HG03159 (cell line): Measurements from ENCODE around the gene STH.

Experiments used
- ATAC-seq: cut with Tn5 transposase; IDR thresholded peaks from one replicate; pipeline ENCODE4 v1.9.1; 2021; ENCODE audit warnings: mild to moderate bottlenecking, moderate library complexity; ENCODE audit not compliant: unreplicated experiment

STH gene

DNA sequence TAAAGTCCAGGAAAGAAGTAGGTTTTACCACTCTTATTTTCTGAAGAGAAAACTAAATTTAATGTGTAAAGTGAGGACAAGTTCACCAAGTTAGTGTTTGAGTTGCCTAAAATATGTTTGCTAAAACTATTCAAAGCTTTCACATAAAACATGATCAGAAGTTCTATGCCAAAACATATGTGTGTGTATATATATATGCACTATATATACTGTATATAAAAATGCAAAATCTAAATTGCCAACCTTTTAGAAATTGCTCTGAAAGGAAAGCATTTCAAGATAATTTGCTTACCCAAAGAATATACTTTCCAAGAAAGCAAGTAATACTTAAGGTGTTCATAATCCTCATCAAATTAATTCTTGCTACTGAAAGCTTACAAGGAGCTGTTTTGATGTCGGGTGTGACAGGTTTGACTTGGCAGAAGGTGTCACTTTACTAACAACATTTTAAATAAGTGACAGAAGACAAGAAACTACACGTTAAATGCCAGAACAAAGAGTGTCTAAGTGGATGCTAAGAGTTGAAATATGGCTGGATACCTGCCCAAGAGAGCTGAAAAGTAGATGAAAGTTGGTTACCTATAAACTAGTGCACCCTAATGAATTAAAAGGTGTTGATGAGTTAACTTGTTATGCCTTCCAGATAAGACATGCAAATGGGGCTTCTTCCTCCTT, 32.3 kb upstream of the STH start:
- ATAC-seq = no peak

DNA sequence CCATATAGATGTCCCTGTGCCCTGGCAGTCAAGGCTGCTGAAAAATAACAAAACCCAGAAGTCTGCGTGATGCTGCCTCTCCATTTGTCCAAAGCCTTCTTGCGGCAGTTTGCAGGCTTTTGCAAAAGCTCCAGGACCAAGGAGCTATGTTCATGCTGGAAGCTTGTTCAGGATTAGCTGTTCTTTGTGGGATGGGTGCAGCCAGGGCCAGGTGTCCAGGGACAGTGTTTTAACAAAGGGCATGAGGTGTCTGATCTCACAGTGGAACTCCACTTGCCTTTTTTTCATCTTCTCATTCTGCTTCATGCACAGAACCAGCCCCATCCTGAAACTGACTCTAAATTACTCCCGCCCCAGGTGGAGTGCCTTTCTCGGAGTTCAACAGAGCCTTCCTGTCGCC, 31.7 kb upstream of the STH start:
- ATAC-seq = no peak

DNA sequence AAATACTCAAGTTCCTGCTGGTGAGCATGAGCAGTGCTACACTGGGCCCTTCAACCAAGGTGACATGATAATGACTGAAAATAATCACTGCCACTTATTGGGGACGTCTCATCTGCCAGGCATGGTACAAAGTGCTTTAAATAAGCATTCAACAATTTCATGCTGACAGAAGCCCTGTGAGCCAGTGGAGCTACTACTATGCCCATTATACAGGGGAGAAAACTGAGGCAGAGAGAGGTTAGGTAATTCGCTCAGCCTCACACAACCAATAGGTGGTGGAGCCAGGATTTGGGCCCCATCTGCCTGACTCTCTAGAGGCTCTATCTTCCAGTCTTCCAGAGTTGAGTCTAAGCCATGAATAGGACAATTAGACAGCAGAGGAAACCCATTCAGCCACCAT, 30.3 kb upstream of the STH start:
- ATAC-seq = no peak

DNA sequence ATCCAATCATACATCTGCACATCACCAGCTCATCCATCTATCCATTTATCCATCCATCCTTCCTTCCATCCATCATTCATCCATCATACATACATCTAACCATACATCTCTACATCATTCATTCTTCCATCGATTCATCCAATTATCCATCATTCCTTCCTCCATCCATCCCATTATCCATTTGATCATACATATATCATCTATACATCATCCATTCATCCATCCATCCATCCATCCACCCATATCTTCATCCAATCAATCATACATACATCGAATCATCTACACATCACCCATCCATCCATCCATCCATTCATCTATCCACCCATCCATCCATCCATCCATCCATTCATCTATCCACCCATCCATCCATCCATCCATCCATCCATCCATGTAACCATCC, 29.3 kb upstream of the STH start:
- ATAC-seq = no peak

DNA sequence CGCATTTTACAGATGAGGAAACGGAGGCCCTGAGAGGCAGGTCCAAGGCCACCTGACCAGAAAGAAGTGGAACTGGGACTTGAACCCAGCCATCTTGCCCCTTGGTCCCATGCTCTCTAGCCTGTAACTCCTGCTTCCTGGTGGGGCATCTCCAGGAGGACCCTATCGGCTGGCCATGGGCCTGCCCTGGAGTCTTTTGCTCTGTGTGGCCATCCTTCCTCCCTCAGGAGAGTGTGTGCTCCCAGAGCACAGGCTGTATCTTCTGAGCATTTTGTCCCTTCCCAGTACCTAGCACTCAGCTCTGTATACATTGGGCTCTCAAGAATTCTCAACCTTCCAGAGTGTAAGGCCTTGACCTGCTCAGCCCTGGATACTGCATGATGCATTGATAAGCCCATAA, 28.4 kb upstream of the STH start:
- no peak for ATAC-seq

DNA sequence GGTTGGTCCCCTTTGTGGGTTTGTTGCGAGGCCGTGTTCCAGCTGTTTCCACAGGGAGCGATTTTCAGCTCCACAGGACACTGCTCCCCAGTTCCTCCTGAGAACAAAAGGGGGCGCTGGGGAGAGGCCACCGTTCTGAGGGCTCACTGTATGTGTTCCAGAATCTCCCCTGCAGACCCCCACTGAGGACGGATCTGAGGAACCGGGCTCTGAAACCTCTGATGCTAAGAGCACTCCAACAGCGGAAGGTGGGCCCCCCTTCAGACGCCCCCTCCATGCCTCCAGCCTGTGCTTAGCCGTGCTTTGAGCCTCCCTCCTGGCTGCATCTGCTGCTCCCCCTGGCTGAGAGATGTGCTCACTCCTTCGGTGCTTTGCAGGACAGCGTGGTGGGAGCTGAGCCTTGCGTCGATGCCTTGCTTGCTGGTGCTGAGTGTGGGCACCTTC, 27.3 kb upstream of the STH start:
- no peak for ATAC-seq

DNA sequence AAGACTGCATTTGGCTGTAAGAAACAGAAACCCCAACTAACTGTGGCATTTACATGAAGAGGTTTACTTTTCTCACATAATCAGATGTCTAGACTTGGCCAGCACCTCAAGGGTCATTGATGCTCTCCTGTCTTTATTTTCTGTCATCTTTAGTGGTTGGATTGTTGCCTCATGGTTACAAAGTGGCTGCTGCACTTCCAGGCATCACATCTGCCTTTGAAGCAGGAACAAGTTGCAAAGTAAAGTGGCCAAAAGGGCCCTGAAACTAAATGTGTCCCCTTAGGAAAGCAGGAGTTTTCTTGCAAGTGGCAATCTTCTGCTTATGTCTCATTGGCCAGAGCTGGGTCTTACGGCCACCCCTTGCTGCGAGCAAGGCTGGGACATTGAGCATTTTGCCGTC, 26.5 kb upstream of the STH start:
- ATAC-seq = no peak

DNA sequence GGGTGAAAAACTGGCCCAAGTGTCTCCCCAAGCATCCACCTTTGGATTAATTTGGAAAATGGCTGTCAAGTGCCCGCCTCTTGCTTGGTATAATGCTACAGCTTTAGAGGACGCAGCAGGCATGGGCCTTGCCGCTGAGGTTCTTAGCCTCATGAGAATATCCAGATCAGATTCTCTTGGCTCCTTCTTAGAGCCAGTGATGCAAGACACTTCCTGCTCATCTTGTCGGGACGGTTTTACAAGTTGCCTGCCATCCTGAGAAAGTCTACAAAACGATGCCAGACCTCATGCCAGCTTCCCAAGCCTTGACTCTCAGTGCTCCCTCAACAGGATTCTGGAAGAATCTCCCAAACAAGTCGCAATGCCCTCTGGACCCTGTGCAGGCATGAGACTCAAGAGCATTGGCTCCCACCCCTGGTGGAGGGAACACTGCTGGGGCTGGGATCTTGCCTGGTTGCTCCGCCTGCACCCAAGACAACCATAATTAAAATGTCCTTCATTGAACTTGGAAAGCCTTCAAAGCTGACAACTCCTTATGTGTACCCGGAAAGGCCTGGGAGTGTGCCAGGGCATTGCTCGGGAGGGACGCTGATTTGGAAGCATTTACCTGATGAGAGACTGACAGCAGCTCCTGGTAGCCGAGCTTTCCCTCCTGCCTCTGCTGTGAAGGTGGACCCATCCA, 25.8 kb upstream of the STH start:
- no peak for ATAC-seq

DNA sequence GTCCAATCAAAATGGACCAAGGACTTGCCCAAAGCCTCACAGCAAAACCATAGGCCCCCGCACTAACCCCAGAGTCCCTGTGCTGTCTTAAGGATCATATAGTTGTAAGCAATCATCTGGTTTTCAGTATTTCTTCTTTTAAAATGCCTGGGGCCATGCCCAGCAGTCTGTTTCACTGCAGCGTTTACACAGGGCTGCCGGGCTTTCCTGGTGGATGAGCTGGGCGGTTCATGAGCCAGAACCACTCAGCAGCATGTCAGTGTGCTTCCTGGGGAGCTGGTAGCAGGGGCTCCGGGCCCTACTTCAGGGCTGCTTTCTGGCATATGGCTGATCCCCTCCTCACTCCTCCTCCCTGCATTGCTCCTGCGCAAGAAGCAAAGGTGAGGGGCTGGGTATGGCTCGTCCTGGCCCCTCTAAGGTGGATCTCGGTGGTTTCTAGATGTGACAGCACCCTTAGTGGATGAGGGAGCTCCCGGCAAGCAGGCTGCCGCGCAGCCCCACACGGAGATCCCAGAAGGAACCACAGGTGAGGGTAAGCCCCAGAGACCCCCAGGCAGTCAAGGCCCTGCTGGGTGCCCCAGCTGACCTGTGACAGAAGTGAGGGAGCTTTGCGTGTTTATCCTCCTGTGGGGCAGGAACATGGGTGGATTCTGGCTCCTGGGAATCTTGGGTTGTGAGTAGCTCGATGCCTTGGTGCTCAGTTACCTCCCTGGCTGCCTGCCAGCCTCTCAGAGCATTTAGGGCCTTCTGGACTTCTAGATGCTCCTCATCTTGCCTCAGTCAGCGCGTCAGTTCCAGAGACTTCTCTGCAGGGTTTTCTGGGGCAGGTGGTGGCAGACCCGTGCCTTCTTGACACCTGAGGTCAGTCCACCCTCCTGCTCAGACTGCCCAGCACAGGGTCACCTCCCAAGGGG, 24.8 kb upstream of the STH start:
- ATAC-seq = no peak

DNA sequence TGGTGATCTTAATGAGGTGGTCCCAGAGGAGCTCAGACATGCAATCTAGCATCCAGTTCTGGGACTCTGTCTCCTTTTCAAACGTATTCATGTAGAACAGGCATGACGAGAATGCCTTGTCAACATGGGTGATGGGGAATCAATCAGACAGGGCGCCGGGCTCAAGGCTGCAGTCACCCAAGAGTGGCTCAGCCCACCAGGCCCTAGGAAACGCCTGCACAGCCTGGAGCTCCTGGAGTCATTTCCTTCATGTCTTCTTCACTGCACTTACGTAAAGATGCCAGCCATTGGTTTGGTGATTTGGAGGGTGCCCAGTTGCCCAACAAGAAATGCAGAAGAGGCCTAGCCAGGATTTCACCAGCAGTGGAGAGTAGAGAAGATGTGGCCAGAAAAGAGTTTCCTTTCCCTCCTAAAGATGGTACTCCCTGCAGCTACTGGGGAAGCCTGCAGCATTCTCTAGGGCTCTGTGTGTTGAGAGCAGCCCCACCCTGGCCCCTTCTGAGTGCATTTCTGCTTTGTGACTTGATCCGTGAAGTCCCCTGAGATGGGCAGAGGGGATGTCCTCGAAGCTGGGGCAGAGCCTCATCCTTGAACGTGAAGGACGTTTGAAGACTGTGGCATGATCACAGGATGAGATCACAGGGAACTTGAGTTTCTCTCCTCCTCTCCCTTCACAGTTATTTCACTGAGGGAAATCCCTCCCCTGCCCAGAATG, 24.0 kb upstream of the STH start:
- no peak for ATAC-seq

DNA sequence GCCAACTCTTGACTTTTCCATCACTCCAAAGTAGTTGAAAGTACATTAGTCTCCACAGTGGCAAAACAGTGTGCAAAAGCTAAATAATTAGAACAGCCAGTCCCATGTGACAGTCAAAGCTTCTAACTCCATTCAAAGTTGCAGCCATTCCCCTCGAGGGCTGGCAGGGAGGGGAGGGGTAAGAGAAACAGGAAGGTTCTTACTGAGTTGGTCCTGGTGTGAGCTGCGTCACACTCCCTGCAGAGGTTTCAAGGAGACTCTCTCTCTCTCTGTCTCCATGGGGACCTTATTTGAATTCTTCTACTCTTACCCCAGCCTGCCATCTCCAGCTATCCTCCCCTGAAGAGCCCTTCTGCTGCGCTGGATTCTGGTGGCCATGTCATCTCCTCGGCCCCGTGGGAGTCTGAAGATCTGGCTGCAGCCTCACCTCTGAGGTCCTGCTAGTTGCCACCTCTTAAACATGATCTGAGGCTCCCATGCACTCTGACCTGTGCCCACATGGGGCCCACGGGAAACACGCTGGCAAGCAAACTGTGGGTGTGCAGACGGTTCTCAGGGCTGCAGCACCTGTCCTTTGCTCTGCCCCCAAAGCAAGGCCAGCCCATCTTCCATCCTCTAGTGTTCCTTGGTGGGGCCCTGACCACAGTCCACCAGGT, 23.3 kb upstream of the STH start:
- ATAC-seq = no peak

DNA sequence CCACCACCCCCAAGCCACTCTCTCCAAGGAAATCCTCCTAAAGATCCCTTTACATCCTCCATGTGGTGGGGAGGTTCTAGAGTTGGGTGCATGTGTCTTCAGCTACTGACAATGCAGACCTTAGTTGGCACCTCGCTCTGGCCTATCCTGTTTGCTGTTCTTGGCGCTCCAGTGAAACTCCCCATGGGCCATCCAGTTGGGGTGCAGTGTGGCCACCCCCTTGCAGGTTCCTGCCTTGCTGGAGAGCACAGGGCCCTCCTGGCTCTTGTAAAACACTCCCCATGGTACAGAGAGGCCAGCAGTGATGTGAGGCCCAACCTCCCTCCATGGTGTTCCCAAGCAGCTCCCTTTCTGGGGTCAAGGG, 22.7 kb upstream of the STH start:
- no peak for ATAC-seq

DNA sequence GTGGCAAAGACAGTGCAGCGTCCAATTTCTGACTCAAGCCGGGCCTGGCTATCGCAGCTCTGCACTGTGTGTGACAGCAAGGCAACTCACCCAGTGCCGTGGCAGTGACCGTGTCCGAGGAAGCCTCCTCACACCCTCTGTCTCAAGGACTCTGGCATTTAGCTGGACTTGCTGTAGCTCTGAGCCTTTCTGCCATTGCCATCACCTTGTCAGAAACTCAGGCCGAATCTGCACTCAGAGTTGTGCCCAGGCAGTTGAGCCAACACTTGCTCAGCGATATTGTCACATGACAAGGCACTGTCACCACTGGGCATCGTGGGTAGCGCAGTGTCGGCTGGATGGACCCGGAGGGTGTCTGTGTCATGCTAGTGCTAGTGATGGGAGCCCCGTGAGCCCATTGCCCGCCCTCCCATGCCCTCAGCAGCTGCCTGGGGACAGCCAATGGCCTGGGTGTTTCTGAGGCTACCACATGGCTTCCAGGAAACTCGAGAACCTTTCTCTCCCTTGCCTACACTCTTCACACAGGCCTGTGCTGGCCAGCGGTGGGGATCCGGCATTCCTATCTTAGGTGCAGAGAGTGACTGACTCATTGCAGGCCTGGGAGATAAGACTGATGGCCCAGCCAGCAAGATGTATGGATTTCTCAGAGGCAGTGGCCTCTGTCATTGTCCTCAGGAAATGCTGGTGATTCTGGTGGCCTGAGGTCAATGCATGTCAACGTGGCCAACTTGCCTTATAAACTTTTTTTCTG, 22.1 kb upstream of the STH start:
- no peak for ATAC-seq

DNA sequence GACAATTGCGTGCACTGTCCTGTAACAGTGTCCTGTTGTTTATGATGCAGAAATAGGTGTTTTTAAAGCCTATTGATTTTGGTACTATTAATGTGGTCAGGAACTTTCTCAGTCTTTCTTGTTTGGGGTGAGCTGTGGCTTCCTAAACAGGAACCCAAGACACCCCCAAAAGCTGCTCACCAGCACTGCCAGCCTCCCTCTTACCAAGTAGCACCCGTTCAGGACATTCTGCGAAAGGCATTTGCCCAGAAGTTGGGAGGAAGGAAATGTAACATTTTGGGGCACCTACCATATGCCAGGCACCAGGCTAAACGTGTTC, 21.6 kb upstream of the STH start:
- ATAC-seq = no peak

DNA sequence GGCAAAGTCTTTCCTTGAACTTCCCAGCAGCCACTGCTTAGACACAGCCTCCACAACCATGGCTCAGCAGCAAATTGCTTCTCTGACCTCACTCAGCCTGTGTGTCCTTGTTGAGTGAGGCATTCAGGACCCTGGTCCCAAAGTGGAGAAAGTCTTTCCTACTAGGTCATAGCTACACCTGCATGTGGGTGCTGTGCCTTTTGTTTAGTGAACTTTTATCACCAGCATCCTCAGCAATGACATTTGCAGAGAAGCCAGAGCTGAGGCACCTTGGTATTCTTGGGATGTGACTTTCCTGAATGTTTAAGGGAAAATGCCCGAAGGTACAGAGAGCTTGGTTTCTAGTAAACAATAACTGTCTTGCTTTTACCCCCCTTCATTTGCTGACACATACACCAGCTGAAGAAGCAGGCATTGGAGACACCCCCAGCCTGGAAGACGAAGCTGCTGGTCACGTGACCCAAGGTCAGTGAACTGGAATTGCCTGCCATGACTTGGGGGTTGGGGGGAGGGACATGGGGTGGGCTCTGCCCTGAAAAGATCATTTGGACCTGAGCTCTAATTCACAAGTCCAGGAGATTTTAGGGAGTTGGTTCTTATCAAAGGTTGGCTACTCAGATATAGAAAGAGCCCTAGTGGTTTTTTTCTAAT, 20.9 kb upstream of the STH start:
- ATAC-seq = no peak

DNA sequence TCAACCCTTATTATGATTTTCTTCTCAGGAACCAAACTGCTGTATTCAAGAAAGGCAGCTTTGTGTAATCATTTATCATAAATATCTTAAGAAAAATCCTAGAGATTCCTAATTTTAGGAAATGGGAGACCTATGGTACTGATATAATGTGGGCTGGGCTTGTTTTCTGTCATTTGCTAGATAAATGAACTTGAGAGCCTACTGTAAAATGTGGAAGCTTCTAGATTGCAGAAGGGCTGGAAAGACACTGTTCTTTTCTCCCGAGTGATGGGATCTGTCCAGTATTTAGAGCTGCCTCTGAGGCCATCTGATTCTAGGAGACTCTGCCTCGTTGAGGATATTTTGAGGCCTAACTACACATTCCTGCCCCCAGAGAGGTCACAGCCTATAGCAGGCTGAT, 19.9 kb upstream of the STH start:
- no peak for ATAC-seq

DNA sequence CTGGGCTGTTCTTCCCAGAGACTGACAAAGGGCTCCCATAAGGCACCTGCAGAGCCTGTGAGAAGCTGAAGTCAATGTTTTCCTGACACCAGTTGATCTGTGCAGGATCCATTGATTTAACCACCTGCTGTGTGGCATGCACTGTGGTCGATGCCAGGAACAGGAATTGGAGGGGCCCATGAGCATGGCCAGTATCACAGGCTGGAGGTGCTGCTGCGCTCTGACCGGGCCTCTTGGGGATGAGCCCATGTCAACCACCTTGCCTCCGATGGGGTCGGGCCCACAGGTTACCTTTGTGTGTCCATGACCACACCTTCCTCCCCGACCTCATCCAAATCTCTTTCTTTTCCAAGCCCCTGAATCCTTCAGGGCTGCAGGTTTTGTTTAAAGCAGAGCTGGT, 18.2 kb upstream of the STH start:
- no peak for ATAC-seq

DNA sequence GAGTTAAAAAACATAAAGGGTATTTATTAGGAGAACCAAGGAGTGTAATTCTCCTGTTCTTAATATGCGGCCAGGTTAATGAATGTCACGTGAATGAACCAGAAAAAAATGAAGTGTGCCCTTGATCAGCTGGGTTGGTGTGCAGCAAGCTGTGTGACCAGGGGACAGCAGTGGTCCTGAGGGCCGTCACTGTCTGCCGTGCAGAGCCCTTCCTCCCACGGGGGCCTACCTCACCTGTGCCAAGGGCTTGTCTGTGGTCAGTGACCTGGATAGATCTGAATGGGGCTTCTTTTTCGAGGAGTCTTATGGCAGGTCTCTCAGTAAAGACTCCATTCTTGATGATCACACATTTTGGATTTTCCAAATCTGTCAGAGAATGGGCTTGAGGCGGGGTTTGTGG, 17.7 kb upstream of the STH start:
- no peak for ATAC-seq

DNA sequence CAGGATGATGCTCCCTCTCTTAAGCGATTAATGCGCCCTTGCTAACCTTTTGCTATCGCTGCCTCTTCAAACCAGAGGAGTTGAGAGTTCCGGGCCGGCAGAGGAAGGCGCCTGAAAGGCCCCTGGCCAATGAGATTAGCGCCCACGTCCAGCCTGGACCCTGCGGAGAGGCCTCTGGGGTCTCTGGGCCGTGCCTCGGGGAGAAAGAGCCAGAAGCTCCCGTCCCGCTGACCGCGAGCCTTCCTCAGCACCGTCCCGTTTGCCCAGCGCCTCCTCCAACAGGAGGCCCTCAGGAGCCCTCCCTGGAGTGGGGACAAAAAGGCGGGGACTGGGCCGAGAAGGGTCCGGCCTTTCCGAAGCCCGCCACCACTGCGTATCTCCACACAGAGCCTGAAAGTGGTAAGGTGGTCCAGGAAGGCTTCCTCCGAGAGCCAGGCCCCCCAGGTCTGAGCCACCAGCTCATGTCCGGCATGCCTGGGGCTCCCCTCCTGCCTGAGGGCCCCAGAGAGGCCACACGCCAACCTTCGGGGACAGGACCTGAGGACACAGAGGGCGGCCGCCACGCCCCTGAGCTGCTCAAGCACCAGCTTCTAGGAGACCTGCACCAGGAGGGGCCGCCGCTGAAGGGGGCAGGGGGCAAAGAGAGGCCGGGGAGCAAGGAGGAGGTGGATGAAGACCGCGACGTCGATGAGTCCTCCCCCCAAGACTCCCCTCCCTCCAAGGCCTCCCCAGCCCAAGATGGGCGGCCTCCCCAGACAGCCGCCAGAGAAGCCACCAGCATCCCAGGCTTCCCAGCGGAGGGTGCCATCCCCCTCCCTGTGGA, 16.0 kb upstream of the STH start:
- ATAC-seq = no peak
